HepG2 (cell line): ENCODE measurements around the gene SLC24A4. TPM values are rescaled to one million over a fixed set of nuclear protein-coding genes. Genes with fewer than 3 reads are reported as not detected.

Source experiments
- DR1 ChIP-seq: sonication (generic); formaldehyde crosslinking; IDR thresholded peaks from 2 replicates; pipeline ENCODE4 v1.8.0; 2021; ENCODE audit warnings: mild to moderate bottlenecking, missing genetic modification reagents, inconsistent platforms
- FOSL2 ChIP-seq: sonication (generic); formaldehyde crosslinking; IDR thresholded peaks from 2 replicates; pipeline ENCODE4 v1.4.0; 2020; ENCODE audit warnings: missing genetic modification reagents
- HDAC1 ChIP-seq: sonication (generic); formaldehyde crosslinking; IDR thresholded peaks from 2 replicates; pipeline ENCODE4 v1.5.1; 2020; ENCODE audit warnings: mild to moderate bottlenecking, missing genetic modification reagents
- KDM4B ChIP-seq: sonication (generic); formaldehyde crosslinking; IDR thresholded peaks from 2 replicates; pipeline ENCODE4 v1.4.0; 2020; ENCODE audit warnings: missing genetic modification reagents
- KLF12 ChIP-seq: sonication (generic); formaldehyde crosslinking; IDR thresholded peaks from 2 replicates; pipeline ENCODE4 v1.4.0; 2020; ENCODE audit warnings: missing genetic modification reagents, borderline replicate concordance
- POLR2AphosphoS5 ChIP-seq: IDR thresholded peaks from 2 replicates; pipeline ENCODE4 v1.6.1; 2012; ENCODE audit warnings: low read depth, low read length
- SOX13 ChIP-seq, 3 experiments: fragments of 450-650 bp in 1 of 3; sonication (generic) in 1 of 3; formaldehyde crosslinking in 1 of 3; IDR thresholded peaks in 2 of 3; conservative IDR thresholded peaks in 1 of 3; 2 replicates each; pipeline versions ENCODE4 v1.5.0 to v1.6.1; 2016 to 2020; ENCODE audit warnings: antibody characterized with exemption in 1 of 3, mild to moderate bottlenecking in 1 of 3, missing compliant biosample characterization in 1 of 3, missing genetic modification reagents in 1 of 3, moderate library complexity in 1 of 3
- SPEN ChIP-seq: sonication (generic); formaldehyde crosslinking; IDR thresholded peaks from 2 replicates; pipeline ENCODE4 v1.5.1; 2020; ENCODE audit warnings: low read depth, mild to moderate bottlenecking, missing genetic modification reagents
- TEAD3 ChIP-seq: optimal IDR thresholded peaks from 2 replicates; pipeline ENCODE3; 2016; ENCODE audit warnings: borderline replicate concordance
- ZBED4 ChIP-seq: sonication (generic); formaldehyde crosslinking; IDR thresholded peaks from 2 replicates; pipeline ENCODE4 v1.4.0; 2020; ENCODE audit warnings: missing genetic modification reagents, borderline replicate concordance
- ZNF280B ChIP-seq: sonication (generic); formaldehyde crosslinking; IDR thresholded peaks from 2 replicates; pipeline ENCODE4 v1.5.0; 2020; ENCODE audit warnings: missing genetic modification reagents, mild to moderate bottlenecking, borderline replicate concordance
- ZNF687 ChIP-seq: sonication (generic); formaldehyde crosslinking; IDR thresholded peaks from 2 replicates; pipeline ENCODE4 v1.5.1; 2020; ENCODE audit warnings: mild to moderate bottlenecking, missing genetic modification reagents, moderate library complexity
- polyA plus RNA-seq, 8 experiments: library from polyadenylated mRNA; depleted of rRNA in 3 of 8; stranded (reverse) in 7 of 8; unstranded in 1 of 8; fragments of >200 nt; fragmentation: Illumina TruSeq in 4 of 8; extraction: Trizol in 4 of 8; gene quantifications; 2 replicates each; pipeline versions ENCODE4 v1.2.1 to v1.2.3, GENCODE V29; 2011 to 2016; ENCODE audit warnings: low read depth in 4 of 8, missing spikeins in 1 of 8, mixed read lengths in 1 of 8; ENCODE audit not compliant: insufficient read depth in 1 of 8
- total RNA-seq, 5 experiments: library from RNA; depleted of rRNA; stranded (reverse); fragments of >200 nt; fragmentation: Illumina TruSeq; extraction: Trizol; gene quantifications; 2 replicates each; pipeline ENCODE4 v1.2.3, GENCODE V29; 2016; ENCODE audit warnings: low read depth in 1 of 5

The SLC24A4 gene
- total and polyA plus RNA-seq, 2 of the 13 experiments (the other 11 are each of a cell fraction or from before 2014, with no cell fraction given): not detected

DNA sequence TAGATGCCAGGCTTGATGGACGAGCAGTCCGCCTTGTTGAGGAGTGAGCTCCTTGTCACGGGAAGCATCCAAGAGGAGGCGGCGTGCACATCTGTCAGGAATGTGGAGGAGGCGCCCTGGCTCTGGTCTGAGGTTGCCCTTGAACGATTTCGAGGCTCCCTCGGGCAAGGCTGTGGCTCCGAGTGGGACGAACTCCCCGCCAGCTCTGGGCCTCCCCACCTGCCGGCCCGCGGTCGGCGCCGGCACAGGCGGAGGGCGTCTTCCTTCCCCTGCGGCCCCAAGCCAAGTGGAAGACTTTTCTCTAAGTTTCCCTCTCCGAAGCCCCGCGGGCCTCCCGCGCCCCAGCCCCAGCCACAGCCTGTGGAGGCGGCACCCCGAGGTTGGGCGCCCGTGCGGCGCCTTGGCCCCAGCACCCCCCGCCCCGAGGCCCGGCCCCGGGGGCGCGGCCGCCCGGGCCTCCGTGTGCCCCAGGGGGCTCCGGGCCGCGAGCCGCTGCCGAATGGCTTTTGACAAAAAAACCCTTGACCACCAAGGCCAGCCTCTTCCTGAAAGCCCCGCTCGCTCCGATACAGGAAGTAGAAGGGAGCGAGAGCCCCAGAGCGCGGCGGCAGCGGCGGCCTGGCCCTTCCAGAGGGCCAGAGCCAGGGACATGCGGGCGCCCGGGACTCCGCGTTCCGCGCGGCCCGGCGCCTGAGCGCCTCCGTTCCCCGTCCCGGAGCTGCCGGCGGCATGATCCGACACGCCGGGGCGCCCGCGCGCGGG is 190.4 kb downstream of the SLC24A4 start, which contains the start of gene RIN3 (continued):
- TF ChIP-seq SOX13 (IDR thresholded peaks at IDR 0.05) (no peak), SOX13 (CRISPR knock-in tag; conservative IDR thresholded peaks at IDR 0.05 in 1 of 2, IDR thresholded peaks at IDR 0.05 in 1 of 2) (0 out of 4 replicates have a peak, but pooled peaks of 1 of the 2 experiments have one; percentile 6), POLR2AphosphoS5 (0 out of 2 replicates have a peak, but pooled peaks have one; percentile 37), SPEN (peak; percentile 42; the same call in 1 of the 2 replicates), DR1 (CRISPR knock-in tag) (no peak), KLF12 (CRISPR knock-in tag) (0 out of 2 replicates have a peak, but pooled peaks have one; percentile 4), KDM4B (CRISPR knock-in tag) (0 out of 2 replicates have a peak, but pooled peaks have one; percentile 25), ZNF687 (CRISPR knock-in tag) (peak; percentile 28; the same call in 1 of the 2 replicates), ZNF280B (CRISPR knock-in tag) (peak; percentile 26; the same call in 1 of the 2 replicates), FOSL2 (CRISPR knock-in tag) (peak; percentile 5; the same call in 1 of the 2 replicates), ZBED4 (CRISPR knock-in tag) (peak; percentile 63; the same call in 1 of the 2 replicates), HDAC1 (CRISPR knock-in tag) (peak; percentile 25; the same call in 1 of the 2 replicates), TEAD3 (CRISPR knock-in tag) (peak; percentile 10)
